Tibial artery (tissue), 4 donors: ENCODE measurements around the gene TAS2R10.

Experiments
- DNase-seq, 2 donors: peaks; one replicate each; pipeline ENCODE4 v3.0.0-alpha.2; 2019
- H3K27ac ChIP-seq, 2 donors: fragments of 200-600 bp; sonication (generic) in 1 of 2; 1 replicate in 1 of 2; 2 replicates in 1 of 2; pipeline ENCODE4 v1.5.1; 2018 to 2019; ENCODE audit warnings: mild to moderate bottlenecking in 1 of 2
- H3K27me3 ChIP-seq, 2 donors: fragments of 200-600 bp; sonication (generic) in 1 of 2; one replicate each; pipeline versions ENCODE4 v1.5.1 to v1.6.0; 2016 to 2019
- H3K36me3 ChIP-seq, 3 donors: fragments of 200-600 bp; sonication (generic) in 2 of 3; one replicate each; pipeline ENCODE4 v1.5.1; 2016 to 2019; ENCODE audit warnings: mild to moderate bottlenecking in 2 of 3
- H3K4me1 ChIP-seq, 4 donors: fragments of 200-600 bp; sonication (generic) in 2 of 4; 1 replicate in 3 of 4; 2 replicates in 1 of 4; pipeline ENCODE4 v1.5.1; 2016 to 2019
- H3K4me3 ChIP-seq, 2 donors: fragments of 200-600 bp; sonication (generic) in 1 of 2; 1 replicate in 1 of 2; 2 replicates in 1 of 2; pipeline ENCODE4 v1.5.1; 2018 to 2019; ENCODE audit warnings: mild to moderate bottlenecking in 2 of 2
- H3K9me3 ChIP-seq, 3 donors: fragments of 200-600 bp; sonication (generic) in 1 of 3; one replicate each; pipeline ENCODE4 v1.5.1; 2016 to 2019
- CTCF ChIP-seq, 2 experiments: fragments of 200-600 bp in 1 of 2; fragments of 450-650 bp in 1 of 2; IDR thresholded peaks; one replicate each; pipeline ENCODE4 v1.5.1; 2017 to 2019; ENCODE audit warnings: antibody characterized with exemption in 2 of 2, mild to moderate bottlenecking in 1 of 2, moderate library complexity in 1 of 2
- intact Hi-C: fragments of 100-400 bp; cut with DNase I; formaldehyde crosslinking; loops from one replicate; pipeline ENCODE4 v1.15.0; 2023; ENCODE audit warnings: low total_unique reads

TAS2R10 gene

GRCh38 chr12:10855807-10856206, 29.6 kb upstream of the TAS2R10 start:
- no peak overlapping the region for H3K27ac ChIP-seq
- peaks cover 0 to 9% (median 0%) of the 10 kb centered on the region in 4 donors for H3K4me1 ChIP-seq
- no peaks in the 10 kb centered on the region for H3K27me3 ChIP-seq
- no peak overlapping the region for H3K4me3 ChIP-seq
- intact Hi-C loops = no loop called here
- H3K9me3 ChIP-seq = peaks cover 0 to 24% (median 0%) of the 10 kb centered on the region in 3 donors
- no peak for DNase-seq
- peaks cover 11 to 22% (median 17%) of the 10 kb centered on the region in 3 donors for H3K36me3 ChIP-seq
- TF ChIP-seq CTCF (IDR thresholded peaks at IDR 0.05) = no peak

- intact Hi-C loops = no loop called here
- H3K4me1 ChIP-seq = peaks cover 0 to 9% (median 0%) of the 10 kb centered on the region in 4 donors
- H3K27ac ChIP-seq = no peak overlapping the region
- no peak overlapping the region for H3K4me3 ChIP-seq
- no peak for DNase-seq
- TF ChIP-seq CTCF (IDR thresholded peaks at IDR 0.05) = no peak
- H3K36me3 ChIP-seq = peaks cover 9 to 15% (median 14%) of the 10 kb centered on the region in 3 donors
- no peaks in the 10 kb centered on the region for H3K27me3 ChIP-seq
- peaks cover 0 to 19% (median 0%) of the 10 kb centered on the region in 3 donors for H3K9me3 ChIP-seq
Observed at GRCh38 chr12:10853776-10854175, 27.6 kb upstream of the TAS2R10 start.

GRCh38 chr12:10851243-10851858, 25.2 kb upstream of the TAS2R10 start:
- Histone ChIP-seq H3K4me3 (no peak overlapping the region), H3K4me1 (peaks cover 0 to 9% (median 0%) of the 10 kb centered on the region in 4 donors), H3K27me3 (no peaks in the 10 kb centered on the region), H3K27ac (no peak overlapping the region), H3K36me3 (peaks cover 10 to 12% (median 11%) of the 10 kb centered on the region in 3 donors), H3K9me3 (peaks cover 0 to 10% (median 0%) of the 10 kb centered on the region in 3 donors)
- intact Hi-C loops = no loop called here
- DNase-seq = no peak
- no peak for TF ChIP-seq CTCF (IDR thresholded peaks at IDR 0.05)

GRCh38 chr12:10849425-10849878, 23.3 kb upstream of the TAS2R10 start, which contains the start of gene PRR4:
TSS of gene PRR4 (minus strand) at chr12:10849475. CDS start at chr12:10849437, 38 bp downstream.
- intact Hi-C loops = no loop called here

GRCh38 chr12:10847744-10848143, 21.6 kb upstream of the TAS2R10 start:
- H3K9me3 ChIP-seq = no peaks in the 10 kb centered on the region
- TF ChIP-seq CTCF (IDR thresholded peaks at IDR 0.05) = no peak
- no peak for DNase-seq
- no peaks in the 10 kb centered on the region for H3K27me3 ChIP-seq
- peaks cover 4 to 18% (median 12%) of the 10 kb centered on the region in 3 donors for H3K36me3 ChIP-seq
- H3K4me1 ChIP-seq = peaks cover 0 to 9% (median 0%) of the 10 kb centered on the region in 4 donors
- H3K4me3 ChIP-seq = no peak overlapping the region
- intact Hi-C loops = no loop called here
- H3K27ac ChIP-seq = no peak overlapping the region

More at GRCh38 chr12:10849425-10849878, 23.3 kb upstream of the TAS2R10 start, which contains the start of gene PRR4:
- Histone ChIP-seq H3K27ac (no peak within 1 kb of the TSS), H3K4me1 (peaks cover 0 to 9% (median 0%) of the 10 kb centered on the region in 4 donors), H3K27me3 (no peaks in the 10 kb centered on the region), H3K4me3 (no peak within 1 kb of the TSS), H3K9me3 (no peaks in the 10 kb centered on the region), H3K36me3 (peaks cover 4 to 13% (median 12%) of the 10 kb centered on the region in 3 donors)
- TF ChIP-seq CTCF (IDR thresholded peaks at IDR 0.05) = no peak
- no peak for DNase-seq
